Esophagus squamous epithelium (tissue), 4 donors: ENCODE measurements around the gene TARP.

Source experiments
- POLR2A ChIP-seq, 4 donors: fragments of 450-650 bp; IDR thresholded peaks; one replicate each; pipeline ENCODE4 v1.6.1; 2017; ENCODE audit warnings: antibody characterized with exemption in 4 of 4, mild to moderate bottlenecking in 4 of 4, moderate library complexity in 3 of 4
- TF ChIP-seq, protein P1 (sequence below), 6 experiments: fragments of 450-650 bp in 4 of 6; fragments of 200-600 bp in 2 of 6; sonication (generic) in 2 of 6; IDR thresholded peaks; one replicate each; pipeline ENCODE4 v1.5.1; 2016 to 2019; ENCODE audit warnings: antibody characterized with exemption in 6 of 6, mild to moderate bottlenecking in 4 of 6, moderate library complexity in 4 of 6

GRCh38 chr7:38317515-38317914, 44.1 kb upstream of the TARP start:
- TF ChIP-seq, protein P1, sequence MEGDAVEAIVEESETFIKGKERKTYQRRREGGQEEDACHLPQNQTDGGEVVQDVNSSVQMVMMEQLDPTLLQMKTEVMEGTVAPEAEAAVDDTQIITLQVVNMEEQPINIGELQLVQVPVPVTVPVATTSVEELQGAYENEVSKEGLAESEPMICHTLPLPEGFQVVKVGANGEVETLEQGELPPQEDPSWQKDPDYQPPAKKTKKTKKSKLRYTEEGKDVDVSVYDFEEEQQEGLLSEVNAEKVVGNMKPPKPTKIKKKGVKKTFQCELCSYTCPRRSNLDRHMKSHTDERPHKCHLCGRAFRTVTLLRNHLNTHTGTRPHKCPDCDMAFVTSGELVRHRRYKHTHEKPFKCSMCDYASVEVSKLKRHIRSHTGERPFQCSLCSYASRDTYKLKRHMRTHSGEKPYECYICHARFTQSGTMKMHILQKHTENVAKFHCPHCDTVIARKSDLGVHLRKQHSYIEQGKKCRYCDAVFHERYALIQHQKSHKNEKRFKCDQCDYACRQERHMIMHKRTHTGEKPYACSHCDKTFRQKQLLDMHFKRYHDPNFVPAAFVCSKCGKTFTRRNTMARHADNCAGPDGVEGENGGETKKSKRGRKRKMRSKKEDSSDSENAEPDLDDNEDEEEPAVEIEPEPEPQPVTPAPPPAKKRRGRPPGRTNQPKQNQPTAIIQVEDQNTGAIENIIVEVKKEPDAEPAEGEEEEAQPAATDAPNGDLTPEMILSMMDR (IDR thresholded peaks at IDR 0.05): no peak
- TF ChIP-seq POLR2A (IDR thresholded peaks at IDR 0.05): no peak
